GM23338 (cell line): ENCODE results near the gene MYO16.
"Not testable (repeated sequence)": the region's sequence is repeated elsewhere in the genome, so short reads cannot be mapped to it uniquely, and the experiment has no call there.

Experiments
- CREB1 ChIP-seq: fragments of 250-450 bp; sonication (Bioruptor Pico); IDR thresholded peaks from 2 replicates; pipeline ENCODE4 v1.5.0; 2020; ENCODE audit warnings: low read depth, mild to moderate bottlenecking, moderate library complexity
- ETS1 ChIP-seq: IDR thresholded peaks from 2 replicates; pipeline ENCODE4 v1.6.1; 2016; ENCODE audit warnings: antibody characterized with exemption
- EZH2 ChIP-seq: fragments of 200-600 bp; sonication (generic); IDR thresholded peaks from one replicate; pipeline ENCODE4 v1.8.0; 2017; ENCODE audit warnings: antibody characterized with exemption, mild to moderate bottlenecking, low read depth; ENCODE audit not compliant: unreplicated experiment
- EZH2phosphoT487 ChIP-seq: fragments of 200-600 bp; sonication (generic); IDR thresholded peaks from one replicate; pipeline ENCODE4 v1.8.1; 2018; ENCODE audit warnings: antibody characterized with exemption; ENCODE audit not compliant: unreplicated experiment
- JUNB ChIP-seq: IDR thresholded peaks from one replicate; pipeline ENCODE4 v1.6.1; 2016; ENCODE audit warnings: antibody characterized with exemption; ENCODE audit not compliant: unreplicated experiment
- NANOG ChIP-seq: IDR thresholded peaks from 2 replicates; pipeline ENCODE4 v1.6.1; 2016; ENCODE audit warnings: antibody characterized with exemption, borderline replicate concordance
- POLR2AphosphoS5 ChIP-seq: IDR thresholded peaks from 2 replicates; pipeline ENCODE4 v1.6.1; 2016; ENCODE audit warnings: antibody characterized with exemption, low read depth
- REST ChIP-seq: IDR thresholded peaks from one replicate; pipeline ENCODE4 v1.6.1; 2018; ENCODE audit warnings: antibody characterized with exemption; ENCODE audit not compliant: unreplicated experiment
- STAT1 ChIP-seq: IDR thresholded peaks from one replicate; pipeline ENCODE4 v1.6.1; 2016; ENCODE audit warnings: antibody characterized with exemption; ENCODE audit not compliant: unreplicated experiment
- ZNF114 ChIP-seq: fragments of 250-450 bp; sonication (Bioruptor Pico); IDR thresholded peaks from 2 replicates; pipeline ENCODE4 v1.5.0; 2020; ENCODE audit warnings: mild to moderate bottlenecking, moderate library complexity
- ZNF331 ChIP-seq: fragments of 250-450 bp; sonication (Bioruptor Pico); IDR thresholded peaks from 2 replicates; pipeline ENCODE4 v1.5.0; 2020; ENCODE audit warnings: low read depth, mild to moderate bottlenecking, moderate library complexity
- TF ChIP-seq, protein P1 (sequence below), 2 experiments: fragments of 200-600 bp in 1 of 2; sonication (generic) in 1 of 2; conservative IDR thresholded peaks; 2 replicates each; pipeline versions ENCODE4 v1.5.1 to v1.6.1; 2016 to 2017; ENCODE audit warnings: antibody characterized with exemption in 2 of 2, low read depth in 2 of 2, mild to moderate bottlenecking in 2 of 2, moderate library complexity in 1 of 2

- TF ChIP-seq POLR2AphosphoS5; EZH2; EZH2phosphoT487; CREB1; NANOG; REST; ZNF331 (CRISPR knock-in tag); JUNB; STAT1; ZNF114; ETS1: not testable (repeated sequence)
- TF ChIP-seq, protein P1, sequence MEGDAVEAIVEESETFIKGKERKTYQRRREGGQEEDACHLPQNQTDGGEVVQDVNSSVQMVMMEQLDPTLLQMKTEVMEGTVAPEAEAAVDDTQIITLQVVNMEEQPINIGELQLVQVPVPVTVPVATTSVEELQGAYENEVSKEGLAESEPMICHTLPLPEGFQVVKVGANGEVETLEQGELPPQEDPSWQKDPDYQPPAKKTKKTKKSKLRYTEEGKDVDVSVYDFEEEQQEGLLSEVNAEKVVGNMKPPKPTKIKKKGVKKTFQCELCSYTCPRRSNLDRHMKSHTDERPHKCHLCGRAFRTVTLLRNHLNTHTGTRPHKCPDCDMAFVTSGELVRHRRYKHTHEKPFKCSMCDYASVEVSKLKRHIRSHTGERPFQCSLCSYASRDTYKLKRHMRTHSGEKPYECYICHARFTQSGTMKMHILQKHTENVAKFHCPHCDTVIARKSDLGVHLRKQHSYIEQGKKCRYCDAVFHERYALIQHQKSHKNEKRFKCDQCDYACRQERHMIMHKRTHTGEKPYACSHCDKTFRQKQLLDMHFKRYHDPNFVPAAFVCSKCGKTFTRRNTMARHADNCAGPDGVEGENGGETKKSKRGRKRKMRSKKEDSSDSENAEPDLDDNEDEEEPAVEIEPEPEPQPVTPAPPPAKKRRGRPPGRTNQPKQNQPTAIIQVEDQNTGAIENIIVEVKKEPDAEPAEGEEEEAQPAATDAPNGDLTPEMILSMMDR (conservative IDR thresholded peaks at IDR 0.05; ENCODE audit: low read depth in 2 of 2), result not testable (repeated sequence)
Observed at GRCh38 chr13:109217510-109217909, 588.1 kb downstream of the MYO16 start.
